ENCODE data around the gene FNBP1L.

Gene FNBP1L

DNA sequence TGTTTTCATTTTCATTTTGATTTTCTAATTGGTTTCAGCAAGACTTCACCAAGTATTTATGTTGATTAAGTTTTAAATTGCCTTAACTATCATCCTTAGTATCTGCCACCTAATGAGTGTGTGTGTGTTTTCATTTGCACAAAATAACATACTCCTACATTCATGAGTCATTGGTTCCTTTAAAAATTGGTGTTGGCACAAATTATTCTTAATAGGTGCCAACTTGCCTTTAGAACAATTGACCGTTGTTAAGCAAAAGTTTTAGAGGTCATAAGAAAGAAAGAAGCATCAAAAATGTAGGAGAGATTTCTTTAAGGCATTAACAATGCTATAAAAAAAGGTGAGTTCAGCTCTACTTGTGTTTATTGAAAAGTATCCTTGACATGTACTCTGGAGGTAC is 77.5 kb downstream of the FNBP1L start:
- no peak overlapping the region for H3K4me3 ChIP-seq (ENCODE audit: low read length)
- DNase-seq (ENCODE audit: low read depth) = no peak
- TF ChIP-seq, protein P1, sequence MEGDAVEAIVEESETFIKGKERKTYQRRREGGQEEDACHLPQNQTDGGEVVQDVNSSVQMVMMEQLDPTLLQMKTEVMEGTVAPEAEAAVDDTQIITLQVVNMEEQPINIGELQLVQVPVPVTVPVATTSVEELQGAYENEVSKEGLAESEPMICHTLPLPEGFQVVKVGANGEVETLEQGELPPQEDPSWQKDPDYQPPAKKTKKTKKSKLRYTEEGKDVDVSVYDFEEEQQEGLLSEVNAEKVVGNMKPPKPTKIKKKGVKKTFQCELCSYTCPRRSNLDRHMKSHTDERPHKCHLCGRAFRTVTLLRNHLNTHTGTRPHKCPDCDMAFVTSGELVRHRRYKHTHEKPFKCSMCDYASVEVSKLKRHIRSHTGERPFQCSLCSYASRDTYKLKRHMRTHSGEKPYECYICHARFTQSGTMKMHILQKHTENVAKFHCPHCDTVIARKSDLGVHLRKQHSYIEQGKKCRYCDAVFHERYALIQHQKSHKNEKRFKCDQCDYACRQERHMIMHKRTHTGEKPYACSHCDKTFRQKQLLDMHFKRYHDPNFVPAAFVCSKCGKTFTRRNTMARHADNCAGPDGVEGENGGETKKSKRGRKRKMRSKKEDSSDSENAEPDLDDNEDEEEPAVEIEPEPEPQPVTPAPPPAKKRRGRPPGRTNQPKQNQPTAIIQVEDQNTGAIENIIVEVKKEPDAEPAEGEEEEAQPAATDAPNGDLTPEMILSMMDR (conservative IDR thresholded peaks at IDR 0.05; ENCODE audit: low read length) = no peak

DNA sequence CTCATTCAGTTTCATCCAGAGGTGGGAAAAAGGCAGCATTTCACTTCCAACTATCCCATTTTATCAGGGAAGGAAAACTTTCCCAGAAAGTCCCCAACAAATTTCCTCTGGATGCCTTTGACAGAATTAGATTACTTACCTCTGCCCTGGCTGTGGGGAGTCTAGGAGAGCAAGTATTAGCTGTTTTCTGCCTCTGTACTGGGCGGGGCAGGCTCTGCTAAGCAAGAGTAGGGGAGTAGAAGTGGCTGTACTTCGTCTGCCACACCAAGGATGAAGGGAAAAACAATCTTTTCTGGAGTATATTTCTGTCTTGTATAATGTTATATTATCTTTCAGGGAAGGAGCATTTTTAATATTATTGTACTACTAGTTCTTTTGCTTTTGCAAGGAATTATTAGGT is 78.5 kb downstream of the FNBP1L start:
- H3K4me3 ChIP-seq (ENCODE audit: low read length) = no peak overlapping the region
- TF ChIP-seq, protein P1 (conservative IDR thresholded peaks at IDR 0.05; ENCODE audit: low read length) = no peak
- no peak for DNase-seq (ENCODE audit: low read depth)

DNA sequence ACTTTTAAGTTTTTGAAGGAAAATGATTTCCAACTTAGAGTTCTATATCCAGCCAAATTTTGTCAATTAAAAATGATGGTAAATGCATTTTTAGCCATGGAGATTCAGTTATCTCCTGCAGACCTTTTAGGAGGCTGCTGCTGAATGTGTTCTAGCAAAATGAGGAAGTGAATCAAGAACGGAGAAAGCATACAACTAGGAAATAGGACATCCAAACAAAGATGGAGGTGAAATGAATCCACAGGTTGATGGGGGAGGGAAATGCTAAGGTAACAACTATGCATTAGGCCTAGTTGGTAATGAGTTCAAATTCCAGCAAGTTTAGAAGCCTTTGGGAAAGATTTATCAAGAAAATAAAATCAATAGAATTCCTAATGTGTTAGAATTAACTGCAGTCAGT is 80.5 kb downstream of the FNBP1L start:
- no peak overlapping the region for H3K4me3 ChIP-seq (ENCODE audit: low read length)
- DNase-seq (ENCODE audit: low read depth) = no peak
- TF ChIP-seq, protein P1 (conservative IDR thresholded peaks at IDR 0.05; ENCODE audit: low read length) = no peak

DNA sequence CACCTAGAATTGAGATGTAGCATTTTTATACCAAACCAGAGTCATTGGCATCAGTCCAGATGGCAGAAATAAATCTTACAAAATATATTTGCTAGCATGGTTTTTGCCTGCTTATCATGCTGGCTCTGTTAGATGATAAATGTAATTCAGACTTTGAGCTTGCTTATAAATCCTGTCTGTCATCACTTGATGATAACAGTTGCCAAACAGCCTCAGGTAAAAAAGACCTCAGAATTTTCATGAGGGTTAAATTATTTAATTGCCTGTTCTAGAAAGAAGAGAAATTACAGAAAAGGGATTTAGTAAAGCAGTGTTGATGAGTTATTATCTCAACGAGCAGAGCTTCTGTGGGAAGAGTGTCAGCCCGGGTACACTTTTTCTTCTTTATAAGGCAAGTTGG is 83.3 kb downstream of the FNBP1L start:
- H3K4me3 ChIP-seq (ENCODE audit: low read length) = no peak overlapping the region
- DNase-seq (ENCODE audit: low read depth) = no peak
- TF ChIP-seq, protein P1 (conservative IDR thresholded peaks at IDR 0.05; ENCODE audit: low read length) = no peak

DNA sequence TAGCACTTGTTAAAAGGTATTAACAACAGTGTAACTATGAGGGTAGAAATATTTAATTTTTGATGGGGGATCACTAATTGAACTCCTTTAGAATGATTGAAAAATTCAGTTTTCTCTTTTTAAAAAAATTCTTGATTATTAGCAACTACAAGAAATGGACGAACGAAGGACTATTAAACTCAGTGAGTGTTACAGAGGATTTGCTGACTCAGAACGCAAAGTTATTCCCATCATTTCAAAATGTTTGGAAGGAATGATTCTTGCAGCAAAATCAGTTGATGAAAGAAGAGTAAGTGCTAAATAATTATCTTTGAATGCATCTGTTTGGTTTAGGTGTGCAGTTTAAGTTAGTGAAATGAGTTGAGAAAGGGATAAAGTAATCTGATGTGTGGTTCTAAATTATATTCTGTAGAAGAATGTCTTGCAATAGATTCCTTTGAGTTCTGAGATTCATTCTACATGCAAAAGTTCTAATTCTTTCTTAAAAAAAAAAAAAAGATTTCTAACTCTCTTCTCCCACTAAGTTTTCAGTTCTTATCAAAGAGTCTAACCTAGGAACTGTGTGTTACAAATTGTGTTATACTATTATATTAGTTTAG is 85.0 kb downstream of the FNBP1L start:
- no peak for DNase-seq (ENCODE audit: low read depth)
- TF ChIP-seq, protein P1 (conservative IDR thresholded peaks at IDR 0.05; ENCODE audit: low read length) = no peak
- no peak overlapping the region for H3K4me3 ChIP-seq (ENCODE audit: low read length)

DNA sequence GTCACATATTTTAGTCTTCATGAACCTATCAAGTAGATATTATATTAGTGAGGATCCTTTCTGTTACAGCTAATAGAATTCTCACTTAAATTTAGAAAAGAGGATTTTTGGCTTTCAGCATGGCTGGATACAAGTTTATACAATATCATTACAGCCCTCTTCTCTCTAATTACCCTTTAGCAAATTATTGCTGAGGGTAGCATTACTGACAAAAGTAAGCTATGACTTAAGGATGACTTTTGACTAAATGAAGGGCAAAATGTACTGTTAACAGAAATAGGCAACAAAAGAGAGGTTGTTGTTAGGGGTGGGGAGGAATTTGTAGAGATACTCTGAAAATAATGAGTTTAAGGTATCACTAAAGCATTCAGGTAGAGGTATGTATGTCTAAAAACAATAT is 85.8 kb downstream of the FNBP1L start:
- DNase-seq (ENCODE audit: low read depth) = no peak
- no peak overlapping the region for H3K4me3 ChIP-seq (ENCODE audit: low read length)
- TF ChIP-seq, protein P1 (conservative IDR thresholded peaks at IDR 0.05; ENCODE audit: low read length) = no peak

DNA sequence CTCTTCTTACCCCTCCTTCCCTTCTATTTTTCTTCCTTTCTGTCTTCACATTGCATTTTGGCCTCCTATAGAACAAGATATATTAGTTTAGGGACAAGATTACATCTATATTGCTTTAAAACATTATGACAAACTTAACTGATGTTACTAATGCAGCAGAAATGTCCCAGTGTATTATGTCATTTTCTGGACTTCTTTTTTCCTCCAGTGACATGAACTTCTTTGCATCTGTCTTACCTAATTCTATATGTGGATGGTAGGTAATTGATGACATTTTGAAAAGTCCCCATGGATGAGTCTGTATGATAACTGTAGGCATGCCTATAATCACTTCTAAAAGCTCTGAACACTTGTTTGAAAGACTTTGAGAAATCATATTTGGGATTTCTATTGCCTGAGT is 89.5 kb downstream of the FNBP1L start:
- H3K4me3 ChIP-seq (ENCODE audit: low read length) = no peak overlapping the region
- no peak for DNase-seq (ENCODE audit: low read depth)
- TF ChIP-seq, protein P1 (conservative IDR thresholded peaks at IDR 0.05; ENCODE audit: low read length) = no peak

All from AG10803 (cell line).